IPS-18c (cell line): Measurements from ENCODE around the gene FAM8A1.

Experiments used
- H3K4me3 ChIP-seq: 2 replicates; pipeline ENCODE4 v1.7.0; 2013; ENCODE audit warnings: low read depth, mild to moderate bottlenecking, low read length, moderate library complexity; ENCODE audit not compliant: insufficient read depth
- H3K9me3 ChIP-seq: one replicate; pipeline ENCODE4 v1.6.1; 2013; ENCODE audit warnings: mild to moderate bottlenecking, low read length, moderate library complexity; ENCODE audit not compliant: control insufficient read depth, insufficient read depth

FAM8A1 gene

GRCh38 chr6:17638212-17638715 lies 38.2 kb downstream of the FAM8A1 start:
- H3K9me3 ChIP-seq, result no peaks in the 10 kb centered on the region
- no peak overlapping the region for H3K4me3 ChIP-seq

DNA sequence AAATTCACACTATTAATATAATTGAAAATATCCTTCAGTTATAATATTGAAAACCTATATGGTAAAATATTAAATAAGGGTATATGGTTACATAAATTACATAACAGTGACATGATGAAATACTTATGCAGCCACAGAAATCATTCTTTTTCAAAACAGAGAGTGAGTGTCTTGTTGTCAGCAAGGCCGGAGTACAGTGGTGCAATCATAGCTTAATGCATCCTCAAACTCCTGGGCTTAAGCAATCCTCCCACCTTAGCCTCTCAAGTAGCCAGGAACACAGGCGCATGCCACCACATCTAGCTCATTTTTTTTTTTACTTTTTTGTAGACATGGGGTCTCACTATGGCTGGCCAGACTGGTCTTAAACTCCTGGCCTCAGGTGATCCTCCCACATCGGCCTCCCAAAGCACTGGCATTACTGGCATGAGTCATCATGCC lies 40.4 kb downstream of the FAM8A1 start:
- Histone ChIP-seq H3K4me3 (no peak overlapping the region), H3K9me3 (no peaks in the 10 kb centered on the region)

GRCh38 chr6:17648745-17649144 lies 48.6 kb downstream of the FAM8A1 start:
- no peaks in the 10 kb centered on the region for H3K9me3 ChIP-seq
- H3K4me3 ChIP-seq, result no peak overlapping the region

DNA sequence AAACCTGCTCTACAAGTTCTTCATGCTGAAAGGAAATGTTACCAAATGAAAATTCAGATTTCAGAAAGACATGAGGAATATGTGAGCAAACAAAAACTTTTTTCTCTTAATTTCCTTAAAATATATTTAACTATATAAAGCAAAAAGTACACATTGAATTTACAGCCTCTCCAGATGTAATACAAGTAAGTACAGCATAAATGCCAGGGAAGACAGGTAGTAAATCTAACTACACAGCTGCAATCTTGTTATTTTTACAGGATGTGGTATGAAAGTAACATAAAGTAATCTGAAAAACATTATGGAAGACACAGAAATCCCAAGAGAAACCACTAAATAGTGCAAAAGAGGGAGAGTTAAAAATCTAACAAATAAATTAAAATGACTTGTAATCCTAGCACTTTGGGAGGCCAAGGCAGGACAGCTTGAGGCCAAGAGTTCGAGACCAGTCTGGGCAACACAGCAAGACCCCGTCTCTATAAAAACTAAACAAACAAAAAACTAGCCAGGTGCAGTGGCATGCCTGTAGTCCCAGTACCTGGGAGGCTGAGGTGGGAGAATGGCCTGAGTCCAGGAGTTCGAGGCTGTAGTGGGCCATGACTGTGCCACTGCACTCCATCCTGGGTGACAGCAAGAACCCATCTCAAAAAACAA lies 50.7 kb downstream of the FAM8A1 start:
- H3K9me3 ChIP-seq, result no peaks in the 10 kb centered on the region
- no peak overlapping the region for H3K4me3 ChIP-seq

GRCh38 chr6:17653198-17653882 lies 53.2 kb downstream of the FAM8A1 start:
- H3K9me3 ChIP-seq, result no peaks in the 10 kb centered on the region
- no peak overlapping the region for H3K4me3 ChIP-seq

DNA sequence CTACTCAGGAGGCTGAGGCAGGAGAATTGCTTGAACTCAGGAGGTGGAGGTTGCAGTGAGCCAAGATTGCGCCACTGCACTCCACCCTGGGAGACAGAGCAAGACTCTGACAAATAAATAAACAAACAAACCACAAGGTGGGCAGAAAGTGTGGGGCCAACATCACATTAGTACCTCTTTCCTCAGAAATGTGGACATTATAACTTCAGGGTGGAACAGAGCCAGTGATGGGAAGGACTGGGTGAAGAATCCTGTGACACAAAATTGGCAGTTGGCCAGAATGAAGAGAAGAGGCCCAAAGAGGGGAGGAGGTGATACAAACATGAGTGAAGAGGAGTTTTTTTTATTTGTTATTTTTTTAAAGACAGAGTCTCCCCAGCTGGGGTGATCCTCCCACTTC lies 56.0 kb downstream of the FAM8A1 start:
- no peak overlapping the region for H3K4me3 ChIP-seq
- H3K9me3 ChIP-seq, result no peaks in the 10 kb centered on the region

GRCh38 chr6:17656644-17657043 lies 56.5 kb downstream of the FAM8A1 start:
- no peak overlapping the region for H3K4me3 ChIP-seq
- H3K9me3 ChIP-seq, result no peaks in the 10 kb centered on the region
